Measurements from ENCODE around the gene MTCH2. TPM values are rescaled to one million over a fixed set of nuclear protein-coding genes. Genes with fewer than 3 reads are reported as not detected.

Gene MTCH2
- total RNA-seq, 1 donor from 2014 or later, result 55.9 TPM

GRCh38 chr11:47572715-47573255 is 69.6 kb downstream of the MTCH2 start:
- Histone ChIP-seq H3K4me3 (no peak overlapping the region), H3K36me3 (peaks cover 47 to 59% of the 10 kb centered on the region in 2 donors), H3K27ac (no peak overlapping the region), H3K27me3 (no peaks in the 10 kb centered on the region), H3K9me3 (no peaks in the 10 kb centered on the region), H3K4me1 (peaks cover 5 to 8% of the 10 kb centered on the region in 2 donors)
- DNase-seq (ENCODE audit: low spot score in 2 of 2), result no peak
- TF ChIP-seq CTCF (IDR thresholded peaks at IDR 0.05), result no peak
- intact Hi-C loops (cut with DNase I), result no loop called here

GRCh38 chr11:47571895-47572294 is 70.5 kb downstream of the MTCH2 start:
- intact Hi-C loops (cut with DNase I), result no loop called here
- Histone ChIP-seq H3K9me3 (no peaks in the 10 kb centered on the region), H3K4me3 (no peak overlapping the region), H3K36me3 (peaks cover 47 to 57% of the 10 kb centered on the region in 2 donors), H3K27me3 (no peaks in the 10 kb centered on the region), H3K4me1 (peaks cover 0 to 3% of the 10 kb centered on the region in 2 donors), H3K27ac (no peak overlapping the region)
- DNase-seq (ENCODE audit: low spot score in 2 of 2), result no peak
- TF ChIP-seq CTCF (IDR thresholded peaks at IDR 0.05), result no peak

- H3K4me3 ChIP-seq, result no peak overlapping the region
- no peak overlapping the region for H3K27ac ChIP-seq
- H3K27me3 ChIP-seq, result no peaks in the 10 kb centered on the region
- H3K4me1 ChIP-seq, result peaks cover 2 to 3% of the 10 kb centered on the region in 2 donors
- DNase-seq (ENCODE audit: low spot score in 2 of 2), result no peak
- intact Hi-C loops (cut with DNase I), result no loop called here
- H3K36me3 ChIP-seq, result peaks cover 47 to 53% of the 10 kb centered on the region in 2 donors
- TF ChIP-seq CTCF (IDR thresholded peaks at IDR 0.05), result no peak
- no peaks in the 10 kb centered on the region for H3K9me3 ChIP-seq
Measured at GRCh38 chr11:47571357-47571729, 71.0 kb downstream of the MTCH2 start.

GRCh38 chr11:47570651-47571356 is 71.6 kb downstream of the MTCH2 start:
- Histone ChIP-seq H3K27ac (no peak overlapping the region), H3K27me3 (no peaks in the 10 kb centered on the region), H3K4me1 (peaks cover 4 to 6% of the 10 kb centered on the region in 2 donors), H3K4me3 (no peak overlapping the region), H3K36me3 (peaks cover 47 to 53% of the 10 kb centered on the region in 2 donors), H3K9me3 (no peaks in the 10 kb centered on the region)
- DNase-seq (ENCODE audit: low spot score in 2 of 2), result no peak
- TF ChIP-seq CTCF (IDR thresholded peaks at IDR 0.05), result no peak
- intact Hi-C loops (cut with DNase I), result no loop called here

GRCh38 chr11:47569646-47570045 is 72.7 kb downstream of the MTCH2 start:
- Histone ChIP-seq H3K4me1 (peaks cover 8% of the 10 kb centered on the region in 2 donors), H3K36me3 (peaks cover 40 to 49% of the 10 kb centered on the region in 2 donors), H3K27ac (no peak overlapping the region), H3K4me3 (no peak overlapping the region), H3K27me3 (no peaks in the 10 kb centered on the region), H3K9me3 (no peaks in the 10 kb centered on the region)
- no peak for DNase-seq (ENCODE audit: low spot score in 2 of 2)
- intact Hi-C loops (cut with DNase I), result loop anchor here (5.0 kb wide), 1 partner anchor 102 kb away; no protein-coding TSS in a partner anchor
- TF ChIP-seq CTCF (IDR thresholded peaks at IDR 0.05), result no peak

Other genes starting within 250 kb of the MTCH2 start
- gene SLC39A13, start 234.0 kb downstream of the MTCH2 start, total RNA-seq, result 246 TPM
- 34.8 TPM for gene PSMC3, start 216.1 kb downstream of the MTCH2 start, total RNA-seq
- gene RAPSN, start 193.4 kb downstream of the MTCH2 start, total RNA-seq, result not detected
- gene CELF1, start 89.4 kb downstream of the MTCH2 start, total RNA-seq, result 68.9 TPM
- gene PTPMT1, start 77.0 kb downstream of the MTCH2 start, total RNA-seq, result 215 TPM
- gene KBTBD4, start 63.6 kb downstream of the MTCH2 start, total RNA-seq, result 14.8 TPM
- 19.9 TPM for gene NDUFS3, start 63.5 kb downstream of the MTCH2 start, total RNA-seq
- gene FAM180B, start 55.9 kb downstream of the MTCH2 start, total RNA-seq, result not detected
- not detected for gene C1QTNF4, start 48.1 kb downstream of the MTCH2 start, total RNA-seq
- gene AGBL2, start 72.8 kb upstream of the MTCH2 start, total RNA-seq, result not detected
- 61.4 TPM for gene FNBP4, start 124.8 kb upstream of the MTCH2 start, total RNA-seq
- gene NUP160, start 205.8 kb upstream of the MTCH2 start, total RNA-seq, result 14.0 TPM